Ovary (tissue), 9 donors: ENCODE measurements around the gene ASXL3. TPM values are rescaled to one million over a fixed set of nuclear protein-coding genes. Genes with fewer than 3 reads are reported as not detected.
A peak's percentile ranks its signal among the peaks of the same experiment; 100 is the strongest.

Source experiments
- DNase-seq, 5 donors: peaks; one replicate each; pipeline ENCODE4 v3.0.0-alpha.2; 2019 to 2020
- H3K27ac ChIP-seq, 2 donors: fragments of 200-600 bp; one replicate each; pipeline versions ENCODE4 v1.5.1 to v1.8.0; 2019 to 2022
- H3K27me3 ChIP-seq: fragments of 200-600 bp; one replicate; pipeline ENCODE4 v1.8.0; 2022
- H3K36me3 ChIP-seq: fragments of 200-600 bp; sonication (generic); one replicate; pipeline ENCODE4 v1.5.1; 2019
- H3K4me1 ChIP-seq: one replicate; pipeline ENCODE4 v1.8.1; 2013; ENCODE audit warnings: mild to moderate bottlenecking, moderate library complexity; ENCODE audit not compliant: insufficient read depth
- H3K4me3 ChIP-seq: fragments of 200-600 bp; sonication (generic); one replicate; pipeline ENCODE4 v1.5.1; 2017
- H3K9me3 ChIP-seq, 2 donors: fragments of 200-600 bp in 1 of 2; sonication (generic) in 1 of 2; one replicate each; pipeline versions ENCODE4 v1.5.1 to v1.8.1; 2013 to 2019; ENCODE audit warnings: mild to moderate bottlenecking in 1 of 2, moderate library complexity in 1 of 2
- CTCF ChIP-seq, 3 donors: fragments of 450-650 bp in 2 of 3; fragments of 200-600 bp in 1 of 3; IDR thresholded peaks; one replicate each; pipeline versions ENCODE4 v1.5.1 to v1.8.0; 2016 to 2022; ENCODE audit warnings: antibody characterized with exemption in 3 of 3, mild to moderate bottlenecking in 1 of 3
- EP300 ChIP-seq: sonication (generic); formaldehyde crosslinking; IDR thresholded peaks from one replicate; pipeline ENCODE4 v1.6.1; 2017; ENCODE audit warnings: antibody characterized with exemption
- POLR2A ChIP-seq: fragments of 450-650 bp; IDR thresholded peaks from one replicate; pipeline ENCODE4 v1.6.1; 2017; ENCODE audit warnings: antibody characterized with exemption, mild to moderate bottlenecking, moderate library complexity
- WGBS, 3 donors: extraction: QIAGEN DNeasy Blood & Tissue Kit in 1 of 3; methylation state at CpG; one replicate each; pipeline versions ENCODE4 v1.1.5 to v1.1.7; 2013 to 2017; 5-methylcytosine and 5-hydroxymethylcytosine counted together
- intact Hi-C, 4 donors: fragments of 100-400 bp; cut with DNase I; formaldehyde crosslinking; loops; one replicate each; pipeline versions ENCODE4 v1.11.0 to v1.15.1; 2022 to 2023
- polyA plus RNA-seq, 2 donors: library from polyadenylated mRNA; stranded (reverse); fragments of 200-250 nt in 1 of 2; fragments of 350-450 nt in 1 of 2; fragmentation: Illumina TruSeq in 1 of 2; extraction: RNeasy Lipid Tissue Mini Kit (QIAGEN cat#74804) in 1 of 2; gene quantifications; one replicate each; pipeline ENCODE4 v1.2.3, GENCODE V29; 2013 to 2014
- total RNA-seq, 7 donors: library from RNA; depleted of rRNA in 2 of 7; stranded (reverse); fragments of >200 nt in 2 of 7; fragmentation: NEBNext Ultra II Directional in 3 of 7; extraction: Animal tissue kit (Norgen Biotek cat#: 25700) in 3 of 7; gene quantifications; one replicate each; pipeline versions ENCODE4 v1.1.0 to v1.2.4, GENCODE V29; 2016 to 2023
- donor health status: DM: no; HTN: no; CAD: no; lungs with moderate emphysema.
- donor health status: DM: no; HTN: no; CAD: no.
- donor health status: Bipolar disorder and iron deficiency.
- donor health status: DM: yes; HTN: yes; CAD: no.
- donor health status: DM: no; HTN: no; CAD: no.
- donor health status: DM: yes; HTN: yes; CAD: no.

The ASXL3 gene
- total and polyA plus RNA-seq, 9 donors: 1.8 to 23.2 (median 18.4) TPM

- no peaks in the 10 kb centered on the region for H3K36me3 ChIP-seq
- H3K4me1 ChIP-seq: peaks cover 2% of the 10 kb centered on the region
- 91 to 96% (median 93%) methylated on average over 3 of the region's 3 CpGs for WGBS, 3 donors
- H3K4me3 ChIP-seq: no peak overlapping the region
- no peaks in the 10 kb centered on the region for H3K9me3 ChIP-seq
- TF ChIP-seq CTCF (IDR thresholded peaks at IDR 0.05): no peak
- TF ChIP-seq EP300: no peak
- TF ChIP-seq POLR2A: no peak
- no peak for DNase-seq
- intact Hi-C loops: no loop called here
- no peak overlapping the region for H3K27ac ChIP-seq
- no peaks in the 10 kb centered on the region for H3K27me3 ChIP-seq
Measured at GRCh38 chr18:33573193-33573592, 4.8 kb upstream of the ASXL3 start.

- intact Hi-C loops: no loop called here
- Histone ChIP-seq H3K36me3 (no peaks in the 10 kb centered on the region), H3K9me3 (no peaks in the 10 kb centered on the region), H3K4me3 (no peak overlapping the region), H3K27me3 (no peaks in the 10 kb centered on the region), H3K27ac (peak overlapping the region in 1 of 2 donors; percentile 100), H3K4me1 (peaks cover 2% of the 10 kb centered on the region)
- DNase-seq: no peak
- TF ChIP-seq EP300 (no peak), CTCF (IDR thresholded peaks at IDR 0.05) (no peak), POLR2A (no peak)
Measured at GRCh38 chr18:33575451-33575850, 2.6 kb upstream of the ASXL3 start.

- Histone ChIP-seq H3K27ac (peak overlapping the region; percentile 100), H3K27me3 (no peaks in the 10 kb centered on the region), H3K4me1 (peaks cover 2% of the 10 kb centered on the region), H3K4me3 (peak overlapping the region; percentile 64), H3K9me3 (no peaks in the 10 kb centered on the region), H3K36me3 (no peaks in the 10 kb centered on the region)
- no peak for TF ChIP-seq EP300
- TF ChIP-seq CTCF (IDR thresholded peaks at IDR 0.05): no peak
- TF ChIP-seq POLR2A: no peak
- WGBS, 3 donors: 2 to 4% (median 2%) methylated on average over 5 of the region's 5 CpGs
- intact Hi-C loops: no loop called here
- DNase-seq: no peak
Measured at GRCh38 chr18:33576999-33577646, 896 bp upstream of the ASXL3 start.

GRCh38 chr18:33578518-33579348 lies 714 bp downstream of the ASXL3 start:
- intact Hi-C loops: no loop called here
- WGBS, 3 donors: 0 to 1% (median 1%) methylated on average over 39 to 80 of the region's 80 CpGs
- Histone ChIP-seq H3K4me3 (peak overlapping the region; percentile 40), H3K36me3 (no peaks in the 10 kb centered on the region), H3K4me1 (peaks cover 2% of the 10 kb centered on the region), H3K9me3 (no peaks in the 10 kb centered on the region), H3K27ac (peak overlapping the region; percentile 95 to 100), H3K27me3 (no peaks in the 10 kb centered on the region)
- TF ChIP-seq EP300 (no peak), POLR2A (no peak), CTCF (IDR thresholded peaks at IDR 0.05) (no peak)
- DNase-seq: peak; percentile 66 to 83 (median 79)
